ENCODE measurements around the gene COX6B2.
"Not testable (repeated sequence)": the region's sequence is repeated elsewhere in the genome, so short reads cannot be mapped to it uniquely, and the experiment has no call there.

Gene COX6B2

GRCh38 chr19:55354698-55355212, at the start of gene COX6B2:
Gene COX6B2 (minus strand): TSS chr19:55354719. CDS start chr19:55354521, 198 bp downstream.
- H3K4me3 ChIP-seq (replicated peaks; ENCODE audit: low read depth, low read length): peak within 1 kb of the TSS; percentile 51
- TF ChIP-seq CTCF (IDR thresholded peaks at IDR 0.05; ENCODE audit: low read length, missing control alignments): no peak
- DNase-seq (ENCODE audit: low read depth): no peak

GRCh38 chr19:55402509-55402908, 48.0 kb upstream of the COX6B2 start:
- H3K4me3 ChIP-seq (replicated peaks; ENCODE audit: low read depth, low read length): no peak overlapping the region
- no peak for DNase-seq (ENCODE audit: low read depth)
- TF ChIP-seq CTCF (IDR thresholded peaks at IDR 0.05; ENCODE audit: low read length, missing control alignments): no peak

GRCh38 chr19:55401390-55401789, 46.9 kb upstream of the COX6B2 start:
- DNase-seq (ENCODE audit: low read depth); H3K4me3 ChIP-seq (replicated peaks; ENCODE audit: low read depth, low read length): not testable (repeated sequence)

DNA sequence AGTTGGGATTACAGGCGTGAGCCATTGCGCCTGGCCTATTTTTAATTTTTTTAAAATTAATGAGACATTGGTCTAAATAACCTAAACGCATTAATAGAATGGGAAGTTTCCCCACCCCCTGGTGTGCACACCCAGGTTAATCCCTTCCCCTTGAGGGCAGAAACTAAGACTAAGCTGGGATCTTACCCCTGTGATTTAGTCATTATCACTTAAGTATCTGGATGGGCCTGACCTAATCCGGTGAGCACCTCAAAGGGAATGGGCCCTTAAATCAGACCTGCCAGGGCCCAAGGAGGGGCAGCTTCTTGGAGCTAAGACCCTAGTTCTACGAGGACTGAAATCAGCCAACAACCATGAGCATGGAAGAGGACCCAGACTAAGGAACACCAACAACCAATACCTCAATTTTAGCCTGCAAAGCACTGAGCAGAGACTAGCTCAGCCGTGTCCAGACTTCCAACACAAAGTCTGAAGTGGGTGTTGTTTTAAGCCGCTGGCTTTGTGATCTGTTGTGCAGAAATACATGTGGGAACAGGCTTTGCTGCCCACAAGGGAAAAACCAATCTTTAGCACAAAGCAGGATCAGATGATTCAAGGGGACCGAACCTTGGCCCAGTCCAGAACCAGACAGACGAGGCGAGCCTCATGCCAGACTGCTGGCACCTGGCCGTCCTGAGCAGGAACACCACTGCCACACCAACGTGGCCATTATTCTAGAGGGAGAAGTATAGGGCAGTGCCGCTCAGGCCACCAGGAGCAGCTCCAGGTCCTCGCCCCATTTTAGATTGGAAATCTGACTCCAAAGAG, 46.0 kb upstream of the COX6B2 start:
- no peak overlapping the region for H3K4me3 ChIP-seq (replicated peaks; ENCODE audit: low read depth, low read length)
- DNase-seq (ENCODE audit: low read depth): no peak
- TF ChIP-seq CTCF (IDR thresholded peaks at IDR 0.05; ENCODE audit: low read length, missing control alignments): no peak

DNA sequence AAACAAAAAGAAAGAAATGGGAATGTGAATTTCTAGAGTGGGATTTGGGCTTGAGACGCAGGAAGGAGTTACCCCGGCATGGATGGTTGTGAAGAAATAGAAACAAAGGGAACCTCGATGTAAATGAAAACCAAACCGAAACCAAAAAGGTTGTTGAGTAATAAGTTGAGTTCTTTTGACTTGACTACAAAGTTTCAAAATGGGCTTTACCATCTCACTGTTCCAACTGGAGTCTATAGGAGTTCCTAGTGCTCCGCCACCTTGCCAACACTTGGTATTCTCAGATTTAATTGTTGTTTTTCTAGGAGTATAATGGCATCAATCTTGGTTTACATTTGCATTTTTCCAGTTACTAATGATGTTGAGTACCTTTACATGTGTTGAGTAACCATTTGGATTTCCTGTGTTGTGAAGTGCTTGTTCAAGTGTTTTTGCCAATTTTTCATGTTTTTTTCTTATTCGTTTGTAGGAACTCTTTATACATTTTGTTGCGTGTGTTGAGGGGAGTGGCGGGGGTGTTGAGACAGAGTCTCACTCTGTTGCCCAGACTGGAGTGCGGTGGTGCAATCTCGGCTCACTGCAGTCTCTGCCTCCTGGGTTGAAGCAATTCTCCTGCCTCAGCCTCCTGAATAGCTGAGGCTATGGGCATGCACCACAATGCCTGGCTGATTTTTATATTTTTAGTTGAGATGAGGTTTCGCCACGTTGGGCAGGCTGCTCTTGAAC, 43.8 kb upstream of the COX6B2 start:
- no peak for DNase-seq (ENCODE audit: low read depth)
- H3K4me3 ChIP-seq (replicated peaks; ENCODE audit: low read depth, low read length): no peak overlapping the region
- no peak for TF ChIP-seq CTCF (IDR thresholded peaks at IDR 0.05; ENCODE audit: low read length, missing control alignments)

GRCh38 chr19:55392820-55393761, 38.6 kb upstream of the COX6B2 start:
- DNase-seq (ENCODE audit: low read depth): no peak
- no peak for TF ChIP-seq CTCF (IDR thresholded peaks at IDR 0.05; ENCODE audit: low read length, missing control alignments)
- no peak overlapping the region for H3K4me3 ChIP-seq (replicated peaks; ENCODE audit: low read depth, low read length)

Measured in fibroblast of pulmonary artery (primary cell).